Measurements from ENCODE around the gene SGSH.

Gene SGSH

DNA sequence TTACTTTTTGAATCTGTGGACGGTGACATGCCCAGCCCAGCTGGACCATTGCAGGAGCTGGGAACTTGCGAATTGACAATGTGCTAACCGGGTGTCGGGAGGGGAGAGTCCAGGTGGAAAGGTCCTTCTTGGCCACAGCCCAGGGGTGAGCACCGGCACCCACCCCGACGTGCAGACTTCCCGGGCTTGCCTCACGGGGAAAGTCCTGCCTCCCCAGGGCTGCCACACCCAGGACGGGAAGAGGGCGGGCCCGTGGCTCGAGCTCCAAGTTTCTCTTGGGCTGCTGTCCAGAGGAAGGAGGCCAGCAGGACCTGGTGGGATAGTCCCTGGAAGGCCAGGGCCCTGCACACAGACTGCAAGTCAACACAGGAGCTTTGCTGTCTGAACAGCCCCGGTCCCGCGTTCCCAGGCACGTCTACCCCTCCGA, 32.6 kb downstream of the SGSH start:
- Histone ChIP-seq H2AFZ (ENCODE audit: low read length) (no peak overlapping the region), H3K4me1 (ENCODE audit: insufficient read depth, low read length, poor library complexity, severe bottlenecking) (no peaks in the 10 kb centered on the region), H3K4me3 (ENCODE audit: low read length, poor library complexity, severe bottlenecking) (no peak overlapping the region), H3K4me2 (ENCODE audit: low read depth, low read length, poor library complexity, severe bottlenecking) (no peak overlapping the region), H3K9me3 (ENCODE audit: insufficient read depth, low read depth, low read length) (no peaks in the 10 kb centered on the region), H3F3A (ENCODE audit: low read depth) (no peaks in the 10 kb centered on the region), H3K27me3 (ENCODE audit: insufficient read depth, low read length, poor library complexity, severe bottlenecking) (no peaks in the 10 kb centered on the region), H3K9me2 (replicated peaks; ENCODE audit: low read depth, low read length) (no peaks in the 10 kb centered on the region), H4K20me1 (ENCODE audit: insufficient read depth, low read length, poor library complexity, severe bottlenecking) (no peaks in the 10 kb centered on the region), H3K36me3 (ENCODE audit: insufficient read depth, low read length) (no peaks in the 10 kb centered on the region), H3K79me2 (ENCODE audit: insufficient read depth, low read length) (no peaks in the 10 kb centered on the region), H3K9ac (ENCODE audit: low read depth, low read length, poor library complexity, severe bottlenecking) (no peak overlapping the region)
- TF ChIP-seq EZH2phosphoT487 (IDR thresholded peaks at IDR 0.05; ENCODE audit: borderline replicate concordance), result no peak
- TF ChIP-seq, protein P1, sequence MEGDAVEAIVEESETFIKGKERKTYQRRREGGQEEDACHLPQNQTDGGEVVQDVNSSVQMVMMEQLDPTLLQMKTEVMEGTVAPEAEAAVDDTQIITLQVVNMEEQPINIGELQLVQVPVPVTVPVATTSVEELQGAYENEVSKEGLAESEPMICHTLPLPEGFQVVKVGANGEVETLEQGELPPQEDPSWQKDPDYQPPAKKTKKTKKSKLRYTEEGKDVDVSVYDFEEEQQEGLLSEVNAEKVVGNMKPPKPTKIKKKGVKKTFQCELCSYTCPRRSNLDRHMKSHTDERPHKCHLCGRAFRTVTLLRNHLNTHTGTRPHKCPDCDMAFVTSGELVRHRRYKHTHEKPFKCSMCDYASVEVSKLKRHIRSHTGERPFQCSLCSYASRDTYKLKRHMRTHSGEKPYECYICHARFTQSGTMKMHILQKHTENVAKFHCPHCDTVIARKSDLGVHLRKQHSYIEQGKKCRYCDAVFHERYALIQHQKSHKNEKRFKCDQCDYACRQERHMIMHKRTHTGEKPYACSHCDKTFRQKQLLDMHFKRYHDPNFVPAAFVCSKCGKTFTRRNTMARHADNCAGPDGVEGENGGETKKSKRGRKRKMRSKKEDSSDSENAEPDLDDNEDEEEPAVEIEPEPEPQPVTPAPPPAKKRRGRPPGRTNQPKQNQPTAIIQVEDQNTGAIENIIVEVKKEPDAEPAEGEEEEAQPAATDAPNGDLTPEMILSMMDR (conservative IDR thresholded peaks at IDR 0.05; ENCODE audit: low read length), result no peak

DNA sequence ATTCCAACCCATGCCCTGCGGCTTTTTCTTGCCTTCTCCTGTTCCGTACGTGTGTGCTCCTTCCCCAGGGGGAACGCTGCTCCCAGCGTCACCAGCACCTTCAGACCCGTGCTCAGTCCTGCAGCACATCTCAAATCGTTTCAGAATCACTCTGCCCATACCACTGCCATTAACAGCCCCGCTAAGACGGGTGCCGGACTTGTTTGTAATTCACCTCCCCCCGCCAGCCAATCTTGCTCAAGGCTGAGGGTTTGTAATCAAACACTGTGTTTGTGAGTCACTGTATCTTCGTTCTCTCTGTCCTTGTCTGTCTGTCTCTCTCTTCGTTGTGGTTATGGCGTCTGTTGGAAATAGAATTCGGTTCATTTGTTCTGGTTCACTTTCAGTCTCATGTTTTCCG, 33.0 kb downstream of the SGSH start:
- no peaks in the 10 kb centered on the region for H3K9me2 ChIP-seq (replicated peaks; ENCODE audit: low read depth, low read length)
- H3K27me3 ChIP-seq (ENCODE audit: insufficient read depth, low read length, poor library complexity, severe bottlenecking), result no peaks in the 10 kb centered on the region
- TF ChIP-seq, protein P1 (conservative IDR thresholded peaks at IDR 0.05; ENCODE audit: low read length), result no peak
- TF ChIP-seq EZH2phosphoT487 (IDR thresholded peaks at IDR 0.05; ENCODE audit: borderline replicate concordance), result no peak
- H3F3A ChIP-seq (ENCODE audit: low read depth), result no peaks in the 10 kb centered on the region
- no peak overlapping the region for H3K4me3 ChIP-seq (ENCODE audit: low read length, poor library complexity, severe bottlenecking)
- no peaks in the 10 kb centered on the region for H4K20me1 ChIP-seq (ENCODE audit: insufficient read depth, low read length, poor library complexity, severe bottlenecking)
- H3K36me3 ChIP-seq (ENCODE audit: insufficient read depth, low read length), result no peaks in the 10 kb centered on the region
- H3K4me1 ChIP-seq (ENCODE audit: insufficient read depth, low read length, poor library complexity, severe bottlenecking), result no peaks in the 10 kb centered on the region
- H3K79me2 ChIP-seq (ENCODE audit: insufficient read depth, low read length), result no peaks in the 10 kb centered on the region
- no peak overlapping the region for H3K4me2 ChIP-seq (ENCODE audit: low read depth, low read length, poor library complexity, severe bottlenecking)
- H3K9ac ChIP-seq (ENCODE audit: low read depth, low read length, poor library complexity, severe bottlenecking), result no peak overlapping the region
- no peaks in the 10 kb centered on the region for H3K9me3 ChIP-seq (ENCODE audit: insufficient read depth, low read depth, low read length)
- H2AFZ ChIP-seq (ENCODE audit: low read length), result no peak overlapping the region

GRCh38 chr17:80185968-80186367, 34.2 kb downstream of the SGSH start:
- no peak overlapping the region for H3K4me2 ChIP-seq (ENCODE audit: low read depth, low read length, poor library complexity, severe bottlenecking)
- no peak overlapping the region for H2AFZ ChIP-seq (ENCODE audit: low read length)
- H3K9me2 ChIP-seq (replicated peaks; ENCODE audit: low read depth, low read length), result no peaks in the 10 kb centered on the region
- no peaks in the 10 kb centered on the region for H3K36me3 ChIP-seq (ENCODE audit: insufficient read depth, low read length)
- H3K27me3 ChIP-seq (ENCODE audit: insufficient read depth, low read length, poor library complexity, severe bottlenecking), result no peaks in the 10 kb centered on the region
- no peaks in the 10 kb centered on the region for H4K20me1 ChIP-seq (ENCODE audit: insufficient read depth, low read length, poor library complexity, severe bottlenecking)
- H3K9me3 ChIP-seq (ENCODE audit: insufficient read depth, low read depth, low read length), result no peaks in the 10 kb centered on the region
- H3K4me1 ChIP-seq (ENCODE audit: insufficient read depth, low read length, poor library complexity, severe bottlenecking), result no peaks in the 10 kb centered on the region
- H3K9ac ChIP-seq (ENCODE audit: low read depth, low read length, poor library complexity, severe bottlenecking), result no peak overlapping the region
- H3K4me3 ChIP-seq (ENCODE audit: low read length, poor library complexity, severe bottlenecking), result no peak overlapping the region
- H3K79me2 ChIP-seq (ENCODE audit: insufficient read depth, low read length), result no peaks in the 10 kb centered on the region
- no peak for TF ChIP-seq EZH2phosphoT487 (IDR thresholded peaks at IDR 0.05; ENCODE audit: borderline replicate concordance)
- TF ChIP-seq, protein P1 (conservative IDR thresholded peaks at IDR 0.05; ENCODE audit: low read length), result no peak
- H3F3A ChIP-seq (ENCODE audit: low read depth), result no peaks in the 10 kb centered on the region
